Immature natural killer cell (primary cell): Measurements from ENCODE around the gene CCL3. TPM values are rescaled to one million over a fixed set of nuclear protein-coding genes. Genes with fewer than 3 reads are reported as not detected.

Experiments used
- polyA plus RNA-seq, 3 donors: library from polyadenylated mRNA; unstranded; fragments of 300-500 nt; fragmentation: Illumina TruSeq; gene quantifications; one replicate each; pipeline ENCODE4 v1.2.3, GENCODE V29; 2021

The CCL3 gene
- polyA plus RNA-seq, 3 donors from 2014 or later = 120 to 149 (median 128) TPM

Other genes starting within 250 kb of the CCL3 start
- under 1 TPM in 2 of 3 donors, not detected in 1; 0.11 to 0.19 TPM for gene HEATR9, start 221.3 kb downstream of the CCL3 start, polyA plus RNA-seq
- 1,000 to 10,000 TPM; 1,095 to 2,255 (median 1,960) TPM for gene CCL5, start 209.8 kb downstream of the CCL3 start, polyA plus RNA-seq
- gene RDM1, start 159.4 kb downstream of the CCL3 start, polyA plus RNA-seq = 1 to 10 TPM in 1 of 3 donors, under 1 TPM in 1, not detected in 1; 0.82 to 1.7 TPM
- not detected for gene LYZL6, start 146.4 kb downstream of the CCL3 start, polyA plus RNA-seq
- gene CCL16, start 108.6 kb downstream of the CCL3 start, polyA plus RNA-seq = not detected
- gene CCL14, start 103.4 kb downstream of the CCL3 start, polyA plus RNA-seq = not detected
- gene CCL15, start 88.6 kb downstream of the CCL3 start, polyA plus RNA-seq = not detected
- 1 to 10 TPM in 2 of 3 donors, under 1 TPM in 1; 0.60 to 2.6 (median 2.1) TPM for gene CCL23, start 72.2 kb downstream of the CCL3 start, polyA plus RNA-seq
- under 1 TPM in 1 of 3 donors, not detected in 2; 0.24 TPM for gene CCL18, start 25.9 kb downstream of the CCL3 start, polyA plus RNA-seq
- gene CCL4, start 13.7 kb upstream of the CCL3 start, polyA plus RNA-seq = 1,000 to 10,000 TPM in 1 of 3 donors, 100 to 1,000 TPM in 2; 748 to 1,008 (median 970) TPM
- not detected for gene TBC1D3B, start 86.5 kb upstream of the CCL3 start, polyA plus RNA-seq
- 10 to 100 TPM in 1 of 3 donors, 1 to 10 TPM in 2; 1.0 to 39.5 (median 2.9) TPM for gene CCL3L1, start 106.6 kb upstream of the CCL3 start, polyA plus RNA-seq
- gene CCL4L2, start 120.9 kb upstream of the CCL3 start, polyA plus RNA-seq = 100 to 1,000 TPM in 1 of 3 donors, 10 to 100 TPM in 2; 30.5 to 129 (median 54.3) TPM
- gene TBC1D3I, start 174.4 kb upstream of the CCL3 start, polyA plus RNA-seq = not detected
- gene TBC1D3G, start 233.7 kb upstream of the CCL3 start, polyA plus RNA-seq = not detected